ENCODE data around the gene MAP3K19.

GRCh38 chr2:135002836-135003235, 44.4 kb downstream of the MAP3K19 start:
- TF ChIP-seq EP300 (IDR thresholded peaks at IDR 0.05) (no peak), CTCF (IDR thresholded peaks at IDR 0.05) (no peak)

All from sigmoid colon (tissue), 4 donors.